NCI-H1105 (cell line): ENCODE data around the gene GJA4.
"Not testable (repeated sequence)": the region's sequence is repeated elsewhere in the genome, so short reads cannot be mapped to it uniquely, and the experiment has no call there.

Experiments used
- DNase-seq: peaks from one replicate; lab custom pipeline; 2025; lab: John Stamatoyannopoulos, UW

The GJA4 gene

GRCh38 chr1:34792424-34792823, 375 bp upstream of the GJA4 start:
- no peak for DNase-seq

GRCh38 chr1:34794001-34794789, 1.4 kb downstream of the GJA4 start:
- no peak for DNase-seq

GRCh38 chr1:34794790-34795180, 2.0 kb downstream of the GJA4 start:
- DNase-seq = no peak

GRCh38 chr1:34795916-34796315, 3.1 kb downstream of the GJA4 start:
- DNase-seq = no peak

GRCh38 chr1:34796990-34797389, 4.2 kb downstream of the GJA4 start:
- no peak for DNase-seq

GRCh38 chr1:34800214-34800613, 7.4 kb downstream of the GJA4 start:
- DNase-seq = no peak

GRCh38 chr1:34803770-34804169, 11.0 kb downstream of the GJA4 start:
- DNase-seq = no peak

GRCh38 chr1:34806396-34806795, 13.6 kb downstream of the GJA4 start:
- DNase-seq = no peak

- no peak for DNase-seq
These were observed 15.4 kb downstream of the GJA4 start for GRCh38 chr1:34808051-34808810.

GRCh38 chr1:34810781-34811180, 18.0 kb downstream of the GJA4 start:
- DNase-seq = not testable (repeated sequence)

- no peak for DNase-seq
These were observed 23.5 kb downstream of the GJA4 start for GRCh38 chr1:34816332-34816731.

GRCh38 chr1:34816778-34817177, 24.0 kb downstream of the GJA4 start:
- DNase-seq = no peak

GRCh38 chr1:34818862-34819261, 26.1 kb downstream of the GJA4 start:
- not testable (repeated sequence) for DNase-seq

GRCh38 chr1:34822202-34822601, 29.4 kb downstream of the GJA4 start:
- no peak for DNase-seq

GRCh38 chr1:34824817-34825454, 32.1 kb downstream of the GJA4 start:
- no peak for DNase-seq

- no peak for DNase-seq
These were observed 32.8 kb downstream of the GJA4 start for GRCh38 chr1:34825455-34826091.

- DNase-seq = no peak
These were observed 34.6 kb downstream of the GJA4 start for GRCh38 chr1:34827341-34827941.

GRCh38 chr1:34828611-34829010, 35.8 kb downstream of the GJA4 start:
- DNase-seq = no peak

- no peak for DNase-seq
These were observed 36.5 kb downstream of the GJA4 start for GRCh38 chr1:34829250-34829649.

GRCh38 chr1:34831721-34832246, 39.0 kb downstream of the GJA4 start:
- DNase-seq = no peak

GRCh38 chr1:34833711-34834110, 40.9 kb downstream of the GJA4 start:
- no peak for DNase-seq
